H1 (cell line): ENCODE results near the gene CLEC4E. TPM values are rescaled to one million over a fixed set of nuclear protein-coding genes. Genes with fewer than 3 reads are reported as not detected.

Experiments
- CTCF ChIA-PET: fragments of 300-600 bp; sonication (Branson Sonifier 250); formaldehyde crosslinking; loops from one replicate; lab custom pipeline; 2021; ENCODE audit not compliant: partially characterized antibody; lab: Charles Lee
- POLR2A ChIA-PET: fragments of 300-600 bp; sonication (Branson Sonifier 250); formaldehyde crosslinking; loops from one replicate; lab custom pipeline; 2021; ENCODE audit warnings: inconsistent platforms; ENCODE audit not compliant: partially characterized antibody; lab: Charles Lee
- DNase-seq, 2 experiments: peaks; one replicate each; pipeline versions ENCODE4 v3.0.0 to v3.0.0-alpha.2; 2010 to 2022; ENCODE audit warnings: low spot score in 2 of 2, low read depth in 1 of 2, mixed read lengths in 1 of 2
- FAIRE-seq: peaks from 2 replicates; lab custom pipeline; 2011; peaks lifted over from hg19 to GRCh38; lab: Jason Lieb, UNC
- H2AFZ ChIP-seq: 2 replicates; pipeline ENCODE4 v1.8.1; 2012; ENCODE audit warnings: low read length, inconsistent platforms
- H2AK5ac ChIP-seq: 2 replicates; pipeline ENCODE4 v1.6.1; 2013; ENCODE audit warnings: low read depth, low read length
- H2BK120ac ChIP-seq: replicated peaks from 2 replicates; pipeline ENCODE3; 2013; ENCODE audit warnings: low read depth, low read length, inconsistent platforms
- H2BK12ac ChIP-seq: 2 replicates; pipeline ENCODE4 v1.6.1; 2013; ENCODE audit warnings: low read depth, low read length
- H2BK15ac ChIP-seq: 2 replicates; pipeline ENCODE4 v1.6.1; 2013; ENCODE audit warnings: low read length
- H2BK20ac ChIP-seq: 2 replicates; pipeline ENCODE4 v1.6.1; 2013; ENCODE audit warnings: low read length
- H2BK5ac ChIP-seq: 2 replicates; pipeline ENCODE4 v1.6.1; 2013; ENCODE audit warnings: low read depth, low read length
- H3K14ac ChIP-seq: 2 replicates; pipeline ENCODE4 v1.6.1; 2013; ENCODE audit warnings: inconsistent platforms; ENCODE audit not compliant: insufficient read length
- H3K18ac ChIP-seq: 2 replicates; pipeline ENCODE4 v1.6.1; 2013; ENCODE audit warnings: low read length; ENCODE audit errors: extremely low read depth
- H3K23ac ChIP-seq: 2 replicates; pipeline ENCODE4 v1.6.1; 2013; ENCODE audit warnings: inconsistent platforms; ENCODE audit not compliant: insufficient read length
- H3K23me2 ChIP-seq: 2 replicates; pipeline ENCODE4 v1.6.1; 2013; ENCODE audit warnings: low read depth, low read length
- H3K27ac ChIP-seq: 2 replicates; pipeline ENCODE4 v1.6.1; 2011; ENCODE audit warnings: low read depth, low read length, inconsistent platforms
- H3K27me3 ChIP-seq, 4 experiments: replicated peaks in 1 of 4; 1 replicate in 1 of 4; 2 replicates in 3 of 4; pipeline versions ENCODE4 v1.6.1 to v1.8.1; 2011 to 2013; ENCODE audit warnings: low read length in 3 of 4, mild to moderate bottlenecking in 3 of 4, inconsistent platforms in 2 of 4, mixed read lengths in 2 of 4, moderate library complexity in 1 of 4; ENCODE audit not compliant: control insufficient read depth in 3 of 4, insufficient read depth in 3 of 4; ENCODE audit errors: extremely low read depth in 1 of 4
- H3K36me3 ChIP-seq, 4 experiments: 2 replicates each; pipeline versions ENCODE4 v1.6.1 to v1.8.1; 2011 to 2013; ENCODE audit warnings: mild to moderate bottlenecking in 4 of 4, low read length in 3 of 4, moderate library complexity in 2 of 4, control low read depth in 1 of 4, inconsistent platforms in 1 of 4; ENCODE audit not compliant: insufficient read depth in 4 of 4, control insufficient read depth in 2 of 4
- H3K4ac ChIP-seq: replicated peaks from 2 replicates; pipeline ENCODE3; 2013; ENCODE audit warnings: low read length, low read depth, mixed read lengths, inconsistent platforms; ENCODE audit not compliant: insufficient read length
- H3K4me1 ChIP-seq, 4 experiments: replicated peaks in 1 of 4; 1 replicate in 1 of 4; 2 replicates in 3 of 4; pipeline versions ENCODE4 v1.6.1 to v1.8.1; 2011 to 2013; ENCODE audit warnings: low read length in 3 of 4, inconsistent platforms in 2 of 4, mixed read lengths in 1 of 4; ENCODE audit not compliant: insufficient read depth in 4 of 4, control insufficient read depth in 3 of 4
- H3K4me2 ChIP-seq, 2 experiments: 2 replicates each; pipeline versions ENCODE4 v1.6.1 to v1.8.1; 2011 to 2013; ENCODE audit warnings: low read depth in 2 of 2, low read length in 2 of 2, control low read depth in 1 of 2, inconsistent platforms in 1 of 2, mild to moderate bottlenecking in 1 of 2; ENCODE audit not compliant: insufficient read depth in 1 of 2
- H3K4me3 ChIP-seq, 4 experiments: fragments of 200-600, 300-600 bp in 1 of 4; sonication (generic), shearing (Covaris generic), sonication (Bioruptor Twin) in 1 of 4; 2 replicates each; pipeline versions ENCODE4 v1.5.1 to v1.8.1; 2011 to 2016; ENCODE audit warnings: low read length in 4 of 4, low read depth in 3 of 4, control low read depth in 2 of 4, inconsistent platforms in 2 of 4, mild to moderate bottlenecking in 2 of 4, mixed read lengths in 1 of 4, moderate library complexity in 1 of 4; ENCODE audit not compliant: insufficient read depth in 2 of 4; ENCODE audit errors: extremely low read depth in 1 of 4
- H3K56ac ChIP-seq: replicated peaks from 2 replicates; pipeline ENCODE3; 2013; ENCODE audit warnings: low read depth, mild to moderate bottlenecking, mixed read lengths, low read length, inconsistent platforms; ENCODE audit not compliant: insufficient read length
- H3K79me1 ChIP-seq: 2 replicates; pipeline ENCODE4 v1.6.1; 2013; ENCODE audit warnings: low read depth, low read length, control low read depth
- H3K79me2 ChIP-seq, 2 experiments: 2 replicates each; pipeline versions ENCODE4 v1.6.1 to v1.8.1; 2012 to 2013; ENCODE audit warnings: low read length in 2 of 2, mild to moderate bottlenecking in 2 of 2, inconsistent platforms in 1 of 2; ENCODE audit not compliant: insufficient read depth in 2 of 2, control insufficient read depth in 1 of 2
- H3K9ac ChIP-seq, 4 experiments: replicated peaks in 1 of 4; 1 replicate in 1 of 4; 2 replicates in 3 of 4; pipeline versions ENCODE4 v1.6.1 to v1.8.1; 2011 to 2013; ENCODE audit warnings: low read depth in 3 of 4, low read length in 3 of 4, control low read depth in 2 of 4, mild to moderate bottlenecking in 2 of 4, moderate library complexity in 2 of 4, inconsistent platforms in 1 of 4; ENCODE audit errors: extremely low read depth in 1 of 4
- H3K9me3 ChIP-seq, 2 experiments: 2 replicates each; pipeline versions ENCODE4 v1.6.1 to v1.8.1; 2012 to 2013; ENCODE audit warnings: mild to moderate bottlenecking in 2 of 2, moderate library complexity in 2 of 2, control low read depth in 1 of 2, inconsistent platforms in 1 of 2, low read depth in 1 of 2, low read length in 1 of 2, mixed read lengths in 1 of 2; ENCODE audit not compliant: insufficient read depth in 2 of 2
- H4K20me1 ChIP-seq, 2 experiments: replicated peaks in 1 of 2; 2 replicates each; pipeline versions ENCODE3 to v1.8.1; 2011 to 2013; ENCODE audit warnings: inconsistent platforms in 2 of 2, low read length in 2 of 2, mild to moderate bottlenecking in 1 of 2; ENCODE audit not compliant: insufficient read depth in 2 of 2, control insufficient read depth in 1 of 2
- H4K5ac ChIP-seq: 2 replicates; pipeline ENCODE4 v1.6.1; 2013; ENCODE audit warnings: low read length, low read depth, mixed read lengths, inconsistent platforms; ENCODE audit not compliant: insufficient read length
- H4K8ac ChIP-seq: 2 replicates; pipeline ENCODE4 v1.8.0; 2013; ENCODE audit warnings: mild to moderate bottlenecking, moderate library complexity, low read length, inconsistent platforms; ENCODE audit not compliant: insufficient read depth; ENCODE audit errors: extremely low read depth
- H4K91ac ChIP-seq: replicated peaks from 2 replicates; pipeline ENCODE3; 2013; ENCODE audit warnings: low read length, mixed read lengths, inconsistent platforms; ENCODE audit not compliant: insufficient read length
- ATF3 ChIP-seq: IDR thresholded peaks from 2 replicates; pipeline ENCODE4 v1.6.1; 2011; ENCODE audit warnings: low read depth, mild to moderate bottlenecking, low read length; ENCODE audit not compliant: insufficient read depth
- CHD2 ChIP-seq: IDR thresholded peaks from 2 replicates; pipeline ENCODE4 v1.6.1; 2012; ENCODE audit warnings: low read length, improper control_type of control experiment
- CTCF ChIP-seq, 3 experiments: IDR thresholded peaks; 1 replicate in 2 of 3; 2 replicates in 1 of 3; pipeline versions ENCODE4 v1.5.1 to v1.6.1; 2011; ENCODE audit warnings: low read length in 3 of 3, mild to moderate bottlenecking in 3 of 3, inconsistent platforms in 2 of 3, low read depth in 1 of 3, moderate library complexity in 1 of 3; ENCODE audit not compliant: insufficient read depth in 1 of 3; ENCODE audit errors: control extremely low read depth in 1 of 3
- JUND ChIP-seq: IDR thresholded peaks from 2 replicates; pipeline ENCODE4 v1.6.1; 2011; ENCODE audit warnings: mild to moderate bottlenecking, improper control_type of control experiment, low read length
- KDM1A ChIP-seq: fragments of 200-600, 300-600 bp; sonication (generic); IDR thresholded peaks from 2 replicates; pipeline ENCODE4 v1.7.1; 2016; ENCODE audit warnings: mild to moderate bottlenecking, low read length, borderline replicate concordance
- POU5F1 ChIP-seq: IDR thresholded peaks from 2 replicates; pipeline ENCODE4 v1.6.1; 2011; ENCODE audit warnings: low read depth, mild to moderate bottlenecking, low read length, moderate library complexity
- SUZ12 ChIP-seq: fragments of 200-600 bp; sonication (generic); IDR thresholded peaks from 2 replicates; pipeline ENCODE4 v1.6.1; 2012; ENCODE audit warnings: mild to moderate bottlenecking, inconsistent platforms, low read length, moderate library complexity, mixed read lengths
- WGBS, 2 experiments: shearing (Covaris generic) in 1 of 2; methylation state at CpG; one replicate each; pipeline versions ENCODE4 v1.1.6 to v1.1.7; 2013 to 2015; ENCODE audit warnings: low lambda C conversion rate in 2 of 2, mixed read lengths in 2 of 2, inconsistent platforms in 1 of 2, low coverage in 1 of 2, missing lambda C conversion rate in 1 of 2; ENCODE audit not compliant: insufficient replicate concordance in 2 of 2, insufficient coverage in 1 of 2, insufficient read length in 1 of 2; ENCODE audit errors: extremely low coverage in 1 of 2, missing lambda C conversion rate in 1 of 2; 5-methylcytosine and 5-hydroxymethylcytosine counted together
- polyA plus RNA-seq, 7 experiments: library from polyadenylated mRNA; depleted of rRNA in 3 of 7; stranded (reverse) in 5 of 7; unstranded in 2 of 7; fragments of >200 nt in 5 of 7; fragments of 200-250 nt in 2 of 7; gene quantifications; 1 replicate in 5 of 7; 2 replicates in 1 of 7; 4 replicates in 1 of 7; pipeline versions ENCODE4 v1.2.1 to v1.2.3, GENCODE V29; 2011 to 2013; ENCODE audit warnings: missing spikeins in 2 of 7, mixed read lengths in 2 of 7
- total RNA-seq: library from RNA; stranded (reverse); fragmentation: NEBNext Ultra II Directional; extraction: Animal tissue kit (Norgen Biotek cat#: 25700); gene quantifications from 2 replicates; pipeline ENCODE4 v1.2.1, GENCODE V29; 2021

Gene CLEC4E
- total and polyA plus RNA-seq, 2 of the 8 experiments (the other 6 are each of a cell fraction or from before 2014, with no cell fraction given), result 0.03 TPM; not detected in 1

GRCh38 chr12:8581098-8581784 lies 40.5 kb upstream of the CLEC4E start:
- no peak overlapping the region for H3K14ac ChIP-seq
- TF ChIP-seq POU5F1, result no peak
- TF ChIP-seq ATF3, result no peak
- no peak for TF ChIP-seq JUND
- no peak for TF ChIP-seq KDM1A
- no peak for TF ChIP-seq CHD2
- no peak for TF ChIP-seq SUZ12
- no peak for TF ChIP-seq CTCF (IDR thresholded peaks at IDR 0.05; ENCODE audit: control extremely low read depth in 1 of 3, insufficient read depth in 1 of 3, low read depth in 1 of 3, low read length in 3 of 3)
- TF ChIP-seq, all 59 proteins: peak for 0
- Histone ChIP-seq H3K56ac (no peak overlapping the region), H4K91ac (no peak overlapping the region), H2BK20ac (no peak overlapping the region), H3K4me1 (no peaks in the 10 kb centered on the region), H2BK5ac (no peak overlapping the region), H3K79me2 (no peaks in the 10 kb centered on the region), H3K9ac (no peak overlapping the region), H2BK12ac (no peak overlapping the region), H3K4ac (no peak overlapping the region), H4K8ac (no peak overlapping the region), H3K4me2 (no peak overlapping the region), H3K18ac (no peak overlapping the region), H2AK5ac (no peak overlapping the region), H3K36me3 (no peaks in the 10 kb centered on the region), H4K5ac (no peak overlapping the region), H3K23me2 (no peaks in the 10 kb centered on the region), H3K27ac (no peak overlapping the region), H2AFZ (peak overlapping the region; percentile 58), H3K4me3 (no peak overlapping the region), H3K79me1 (no peaks in the 10 kb centered on the region), H3K23ac (no peak overlapping the region), H2BK120ac (no peak overlapping the region), H3K9me3 (no peaks in the 10 kb centered on the region), H3K27me3 (no peaks in the 10 kb centered on the region), H2BK15ac (no peak overlapping the region), H4K20me1 (no peaks in the 10 kb centered on the region)
- 84% methylated on average over 9 of the region's 9 CpGs; no CpG with 5 or more reads in 1 of the 2 experiments for WGBS, 2 experiments
- POLR2A ChIA-PET, result no interaction called here
- DNase-seq (no peak), FAIRE-seq (no peak)
- CTCF ChIA-PET, result interaction anchor here (1.2 to 1.6 kb wide), 3 partner anchors 9 to 37 kb away, joined by 3 to 10 read pairs (median 8); no protein-coding TSS in a partner anchor
